ENCODE measurements around the gene FES.
"Not testable (repeated sequence)": the region's sequence is repeated elsewhere in the genome, so short reads cannot be mapped to it uniquely, and the experiment has no call there.

GRCh38 chr15:90909449-90909848 lies 25.1 kb downstream of the FES start:
- TF ChIP-seq REST (IDR thresholded peaks at IDR 0.05); MAX (IDR thresholded peaks at IDR 0.05); CTCF (IDR thresholded peaks at IDR 0.05); MYC (IDR thresholded peaks at IDR 0.05; ENCODE audit: borderline replicate concordance, low read length); POLR2A (IDR thresholded peaks at IDR 0.05; ENCODE audit: low read length); PHF8 (IDR thresholded peaks at IDR 0.05; ENCODE audit: borderline replicate concordance, low read depth); ZFP36 (IDR thresholded peaks at IDR 0.05; ENCODE audit: borderline replicate concordance, partially characterized antibody): not testable (repeated sequence)
